Activated T-cell treated with anti-CD3 and anti-CD28 coated beads, Interleukin-2, amount 50 U/mL, for 4 hours (primary cell): ENCODE results near the gene RIN2. TPM values are rescaled to one million over a fixed set of nuclear protein-coding genes. Genes with fewer than 3 reads are reported as not detected.
A peak's percentile ranks its signal among the peaks of the same experiment; 100 is the strongest.
"Not testable (repeated sequence)": the region's sequence is repeated elsewhere in the genome, so short reads cannot be mapped to it uniquely, and the experiment has no call there.

Source experiments
- ATAC-seq, 2 donors: fragments of 200-7000 bp; cut with Tn5 transposase; one replicate each; pipeline ENCODE4 v1.10.0; 2021
- DNase-seq: peaks from one replicate; pipeline ENCODE4 v3.0.0-alpha.2; 2020
- H3K27me3 Mint-ChIP-seq: one replicate; pipeline ENCODE4 v1.8.0; 2021; ENCODE audit warnings: low read depth, mixed read lengths
- H3K36me3 Mint-ChIP-seq: one replicate; pipeline ENCODE4 v1.8.0; 2022; ENCODE audit warnings: mixed read lengths; ENCODE audit not compliant: insufficient read depth
- H3K4me1 Mint-ChIP-seq: one replicate; pipeline ENCODE4 v1.8.0; 2021; ENCODE audit warnings: low read depth, mixed read lengths
- H3K4me3 Mint-ChIP-seq: one replicate; pipeline ENCODE4 v1.8.0; 2021; ENCODE audit warnings: mild to moderate bottlenecking, moderate library complexity, mixed read lengths
- H3K9me3 Mint-ChIP-seq: one replicate; pipeline ENCODE4 v1.8.0; 2021; ENCODE audit warnings: mixed read lengths
- total RNA-seq, 3 donors: library from RNA; stranded (reverse); gene quantifications; one replicate each; pipeline ENCODE4 v1.2.1, GENCODE V29; 2021

RIN2 gene
- total RNA-seq, 3 donors from 2014 or later = 0.08 to 0.24 TPM; not detected in 1

DNA sequence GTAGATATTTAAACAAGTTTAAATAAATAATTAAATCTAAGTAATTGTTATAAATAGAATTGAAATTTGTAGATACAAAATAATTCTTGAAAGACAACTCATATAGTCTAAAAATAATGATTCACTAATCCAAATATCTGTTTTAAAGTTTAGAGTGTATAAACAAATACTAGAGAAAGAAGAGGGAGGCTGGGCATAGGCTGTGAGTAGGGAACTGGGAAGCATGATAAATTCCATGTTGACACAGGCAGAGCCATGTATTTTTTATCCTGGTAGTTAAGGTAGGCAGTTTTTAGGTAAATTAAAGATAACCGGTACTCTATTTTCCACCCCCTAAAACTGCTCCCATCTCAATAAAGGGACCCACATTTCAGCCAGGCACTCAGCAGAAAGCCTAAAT is 11.7 kb upstream of the RIN2 start:
- no peaks in the 10 kb centered on the region for H3K4me1 Mint-ChIP-seq
- H3K9me3 Mint-ChIP-seq = peaks cover 5% of the 10 kb centered on the region
- no peaks in the 10 kb centered on the region for H3K36me3 Mint-ChIP-seq
- no peak overlapping the region for H3K4me3 Mint-ChIP-seq
- DNase-seq (no peak), ATAC-seq (no peak)
- H3K27me3 Mint-ChIP-seq = peaks cover 14% of the 10 kb centered on the region

DNA sequence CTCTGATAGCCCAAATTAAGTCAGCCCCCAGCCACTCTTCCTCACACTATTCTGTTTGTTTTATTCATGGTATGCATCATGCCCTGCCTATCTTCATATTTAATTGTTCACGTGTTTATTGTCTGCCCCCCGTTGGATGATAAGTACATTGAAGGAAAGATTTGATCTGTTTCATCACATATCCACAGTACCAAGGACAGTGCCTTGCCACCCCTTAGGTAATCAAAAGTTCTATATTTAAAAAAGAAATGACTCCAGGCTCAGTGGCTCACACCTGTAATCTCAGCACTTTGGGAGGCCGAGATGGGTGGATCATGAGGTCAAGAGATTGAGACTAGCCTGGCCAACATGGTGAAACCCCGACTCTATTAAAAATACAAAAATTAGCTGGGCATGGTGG is 10.2 kb upstream of the RIN2 start:
- DNase-seq (no peak), ATAC-seq (no peak)
- no peaks in the 10 kb centered on the region for H3K36me3 Mint-ChIP-seq
- peaks cover 5% of the 10 kb centered on the region for H3K9me3 Mint-ChIP-seq
- peaks cover 9% of the 10 kb centered on the region for H3K27me3 Mint-ChIP-seq
- no peaks in the 10 kb centered on the region for H3K4me1 Mint-ChIP-seq
- no peak overlapping the region for H3K4me3 Mint-ChIP-seq

DNA sequence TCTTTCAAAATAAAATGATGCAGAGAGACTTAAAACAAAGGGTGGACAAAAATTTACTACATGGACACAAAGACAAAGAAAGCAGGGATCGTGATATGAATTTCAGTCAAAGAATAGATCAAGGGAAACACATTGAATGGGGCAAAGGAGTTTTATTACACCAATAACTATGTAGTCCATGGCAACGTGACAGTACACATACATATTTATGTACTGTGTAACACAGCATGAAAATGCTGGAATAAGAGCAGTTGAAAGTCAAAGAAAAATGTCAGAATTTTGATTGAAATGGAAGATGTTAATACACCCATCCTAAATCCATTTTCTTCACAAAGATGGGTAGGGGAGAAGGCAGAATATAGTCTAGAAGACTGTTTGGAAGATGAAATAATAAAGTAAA is 9.4 kb upstream of the RIN2 start:
- Mint-ChIP-seq H3K9me3 (peaks cover 5% of the 10 kb centered on the region), H3K4me3 (no peak overlapping the region), H3K4me1 (no peaks in the 10 kb centered on the region), H3K36me3 (no peaks in the 10 kb centered on the region), H3K27me3 (peaks cover 9% of the 10 kb centered on the region)
- ATAC-seq = no peak
- DNase-seq = no peak

DNA sequence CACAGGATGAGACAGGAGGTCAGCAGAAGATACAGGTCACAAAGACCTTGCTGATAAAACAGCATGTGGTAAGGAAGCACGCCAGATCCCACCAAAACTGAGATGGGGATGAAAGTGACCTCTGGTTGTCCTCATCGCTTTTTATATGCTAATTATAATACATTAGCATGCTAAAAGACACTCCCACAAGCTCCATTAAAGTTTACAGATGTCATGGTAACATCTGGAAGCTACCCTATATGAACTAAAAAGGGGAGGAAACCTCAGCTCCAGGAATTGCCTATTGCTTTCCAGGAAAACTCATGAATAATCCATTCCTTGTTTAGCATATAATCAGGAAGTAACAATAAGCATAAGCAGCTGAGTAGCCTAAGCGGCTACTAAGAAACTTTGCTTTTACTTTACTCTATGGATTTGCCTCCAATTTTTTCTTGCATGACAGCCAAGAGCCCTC is 8.4 kb upstream of the RIN2 start:
- Mint-ChIP-seq H3K36me3 (no peaks in the 10 kb centered on the region), H3K27me3 (peaks cover 9% of the 10 kb centered on the region), H3K4me3 (no peak overlapping the region), H3K9me3 (peaks cover 5% of the 10 kb centered on the region), H3K4me1 (no peaks in the 10 kb centered on the region)
- ATAC-seq = no peak
- no peak for DNase-seq

DNA sequence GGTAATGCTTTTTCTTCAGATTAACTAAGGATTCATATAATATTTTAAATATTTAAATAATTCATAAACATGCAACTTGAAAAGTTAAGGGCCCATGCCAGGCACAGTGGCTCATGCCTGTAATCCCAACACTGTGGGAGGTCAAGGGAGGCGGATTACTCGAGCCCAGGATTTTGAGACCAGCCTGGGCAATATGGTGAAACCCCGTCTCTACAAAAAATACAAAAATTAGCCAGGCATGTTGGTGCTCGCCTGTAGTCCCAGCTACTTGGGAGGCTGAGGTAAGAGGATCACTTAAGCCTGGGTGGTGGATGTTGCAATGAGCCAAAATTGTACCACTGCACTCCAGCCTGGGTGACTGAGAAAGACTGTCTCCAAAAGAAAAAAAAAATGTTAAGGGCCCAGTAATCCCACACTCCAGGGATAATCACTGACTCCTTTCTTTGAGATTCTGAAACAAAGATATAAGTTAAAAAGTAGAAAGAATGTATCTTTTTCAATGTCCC is 7.9 kb upstream of the RIN2 start:
- H3K36me3 Mint-ChIP-seq = no peaks in the 10 kb centered on the region
- peaks cover 5% of the 10 kb centered on the region for H3K9me3 Mint-ChIP-seq
- no peak for DNase-seq
- no peaks in the 10 kb centered on the region for H3K4me1 Mint-ChIP-seq
- no peak overlapping the region for H3K4me3 Mint-ChIP-seq
- no peak for ATAC-seq
- peaks cover 10% of the 10 kb centered on the region for H3K27me3 Mint-ChIP-seq

DNA sequence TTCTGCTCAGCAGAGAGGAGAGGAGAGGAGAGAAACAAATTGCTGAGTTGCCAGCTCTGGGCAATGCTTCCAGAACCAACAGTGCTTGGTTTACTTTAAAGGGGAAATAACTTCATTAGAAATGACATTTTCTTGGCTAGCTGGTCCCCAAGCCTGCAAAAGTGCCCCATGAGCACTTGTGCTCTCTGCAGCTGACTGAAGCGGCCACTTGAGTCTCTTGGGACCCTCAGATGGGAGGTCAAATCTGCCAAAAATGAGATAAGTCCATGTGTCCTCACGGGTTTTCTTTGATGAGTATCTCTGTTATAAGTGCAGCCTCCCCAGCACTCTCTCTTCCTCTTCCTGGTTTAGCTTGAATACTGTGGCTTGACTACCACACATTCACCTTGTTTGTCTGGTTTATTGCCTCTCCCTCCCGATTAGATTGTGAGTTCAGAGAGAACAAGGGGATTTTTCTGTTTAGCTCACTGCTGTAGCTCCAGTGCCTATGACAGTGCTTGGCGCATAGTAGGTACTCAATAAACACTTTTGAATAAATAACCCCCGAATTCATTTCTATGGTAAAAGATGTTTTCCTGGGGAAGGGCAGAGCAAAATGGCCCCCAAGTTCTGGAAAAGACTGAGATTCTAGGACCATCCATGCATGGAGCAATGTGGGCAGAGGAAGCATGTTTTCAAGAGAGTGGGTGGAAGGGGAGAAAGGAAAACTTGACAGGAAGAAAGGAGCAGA is 7.0 kb upstream of the RIN2 start:
- Mint-ChIP-seq H3K9me3 (peaks cover 1% of the 10 kb centered on the region), H3K27me3 (peaks cover 12% of the 10 kb centered on the region), H3K4me1 (no peaks in the 10 kb centered on the region), H3K36me3 (no peaks in the 10 kb centered on the region), H3K4me3 (no peak overlapping the region)
- DNase-seq = no peak
- ATAC-seq = no peak

DNA sequence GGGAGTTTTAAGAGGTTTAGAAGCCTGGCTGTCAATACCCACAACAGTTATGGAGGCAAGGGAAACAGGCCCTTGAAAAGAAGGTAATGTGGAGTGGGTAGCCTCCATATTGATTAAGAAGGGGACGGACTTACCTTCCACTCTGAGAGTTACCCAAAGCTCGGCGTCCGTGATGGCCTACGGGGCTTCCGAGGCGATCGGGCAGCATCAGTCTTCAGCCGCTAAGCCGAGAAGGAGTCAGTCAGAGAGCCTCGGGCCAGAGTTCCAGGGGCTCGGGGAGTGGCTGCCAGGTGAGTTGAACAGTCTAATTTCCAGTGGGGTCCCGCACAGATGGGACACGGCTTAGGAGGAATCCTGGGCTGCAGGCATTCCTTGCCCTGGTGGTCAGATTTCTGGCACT is 3.9 kb upstream of the RIN2 start:
- H3K27me3 Mint-ChIP-seq = peaks cover 33% of the 10 kb centered on the region
- not testable (repeated sequence) for ATAC-seq, DNase-seq, H3K4me3 Mint-ChIP-seq, H3K36me3 Mint-ChIP-seq, H3K9me3 Mint-ChIP-seq, H3K4me1 Mint-ChIP-seq

DNA sequence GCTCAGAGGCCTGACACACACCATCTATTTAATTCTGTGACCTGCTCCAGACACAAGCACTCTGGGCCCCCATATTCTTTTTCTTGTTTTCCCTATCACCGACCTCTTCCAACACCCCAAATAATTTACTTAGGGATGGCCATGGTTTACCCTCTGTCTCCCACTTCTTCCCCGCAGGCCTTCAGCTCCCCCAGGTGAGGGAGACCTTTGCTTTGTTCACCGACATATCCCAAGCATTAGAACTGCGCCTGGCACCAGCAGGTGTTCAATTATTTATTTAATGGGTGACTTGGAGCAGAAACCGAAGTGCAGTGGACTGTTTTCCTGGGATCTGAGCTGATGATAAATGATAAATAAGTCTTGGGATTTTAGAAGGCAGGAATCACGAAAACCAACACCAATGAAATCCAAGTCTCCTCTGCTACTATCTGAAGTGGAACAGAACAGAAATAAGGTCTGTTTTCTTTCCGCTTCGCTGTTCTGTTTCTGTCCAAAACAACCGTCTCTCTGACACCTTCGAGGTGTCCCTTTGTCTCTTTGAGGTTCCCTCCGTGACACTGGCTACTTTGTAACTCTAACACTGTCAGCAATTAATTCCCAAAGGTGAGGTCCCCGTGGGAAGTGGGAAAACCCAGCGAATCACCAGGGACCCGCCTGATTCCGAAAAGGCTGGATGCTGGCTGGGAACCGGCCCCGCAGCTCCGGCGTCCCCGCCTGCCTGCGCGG is 1.1 kb upstream of the RIN2 start:
- H3K36me3 Mint-ChIP-seq = no peaks in the 10 kb centered on the region
- peaks cover 37% of the 10 kb centered on the region for H3K27me3 Mint-ChIP-seq
- no peak for DNase-seq
- ATAC-seq = no peak
- no peaks in the 10 kb centered on the region for H3K9me3 Mint-ChIP-seq
- no peak overlapping the region for H3K4me3 Mint-ChIP-seq
- H3K4me1 Mint-ChIP-seq = no peaks in the 10 kb centered on the region

DNA sequence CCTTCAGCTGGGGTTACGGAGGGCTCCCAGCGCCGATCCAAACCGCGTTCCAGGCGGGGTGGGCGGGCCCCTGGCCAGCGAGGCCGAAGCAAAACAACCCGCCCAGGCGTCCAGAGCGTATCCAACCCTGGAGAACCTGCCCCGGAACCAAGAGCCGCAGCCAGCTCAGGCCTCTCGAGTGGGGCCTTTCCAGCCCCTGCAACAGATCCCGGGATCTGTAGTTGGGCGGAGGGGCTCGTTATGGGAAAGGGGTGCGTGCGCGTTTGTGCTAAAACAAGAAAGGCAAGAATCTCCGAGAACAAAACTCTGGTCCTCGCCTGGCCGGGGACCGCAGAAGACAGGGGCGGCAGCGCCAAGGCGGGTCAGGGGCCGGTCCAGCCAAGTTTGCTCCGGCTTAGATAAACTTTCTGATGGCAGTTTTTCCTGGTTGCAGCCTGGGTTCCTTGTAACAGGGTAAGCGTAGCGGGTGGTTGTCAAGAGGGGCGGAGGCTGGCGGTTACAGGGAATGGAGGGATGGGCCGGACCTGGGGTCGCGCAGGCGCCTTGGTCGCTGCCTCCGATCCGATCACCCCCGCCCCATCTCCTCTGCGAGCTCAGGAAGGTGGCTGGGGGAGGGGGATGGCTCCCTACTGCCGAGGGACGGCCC is 448 bp upstream of the RIN2 start:
- no peaks in the 10 kb centered on the region for H3K36me3 Mint-ChIP-seq
- peak overlapping the region; percentile 41 for H3K4me3 Mint-ChIP-seq
- ATAC-seq = peak in 1 of 2 donors; percentile 54
- H3K9me3 Mint-ChIP-seq = no peaks in the 10 kb centered on the region
- DNase-seq = no peak
- no peaks in the 10 kb centered on the region for H3K4me1 Mint-ChIP-seq
- peaks cover 35% of the 10 kb centered on the region for H3K27me3 Mint-ChIP-seq

DNA sequence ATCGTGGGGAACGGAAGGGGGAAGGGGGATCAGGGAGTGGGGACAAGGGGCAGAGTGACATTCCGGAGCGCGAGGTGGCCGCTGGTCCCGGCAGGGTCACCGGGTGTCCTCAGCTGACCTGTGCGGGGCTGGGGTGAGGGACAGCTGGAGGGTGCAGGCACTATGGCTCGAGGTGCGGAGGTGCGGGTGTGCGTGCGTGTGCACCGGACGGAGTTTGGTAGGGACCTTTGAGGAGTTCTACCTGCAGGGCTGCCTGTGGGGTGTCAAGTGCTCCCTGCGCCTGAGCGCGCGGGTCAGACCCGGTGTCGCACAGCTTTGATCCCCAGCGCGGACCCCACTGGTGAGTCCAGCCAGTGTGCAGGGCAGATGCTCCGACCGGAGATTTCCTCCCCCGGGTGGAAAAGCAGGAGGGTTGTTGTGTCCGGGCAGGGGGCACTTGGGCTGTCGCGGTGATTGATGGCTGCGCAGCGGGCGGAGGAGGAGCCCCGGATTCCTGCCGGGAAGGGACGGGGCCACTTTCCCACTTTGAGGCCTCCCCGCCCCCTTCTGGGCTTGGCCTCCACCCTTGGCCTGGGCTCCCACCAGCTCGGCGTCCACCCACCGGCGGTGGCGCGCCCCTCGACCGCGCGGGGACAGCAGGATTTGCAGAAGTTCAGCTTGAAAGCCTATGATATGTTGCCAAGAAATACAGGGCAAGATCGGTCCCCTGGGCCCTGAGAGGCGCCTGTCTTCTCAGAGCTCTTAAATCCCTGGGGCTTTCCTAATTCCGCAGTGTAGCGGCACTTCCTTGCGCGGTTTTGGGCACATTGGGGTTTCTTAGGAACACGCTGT is 658 bp downstream of the RIN2 start:
- Mint-ChIP-seq H3K4me1 (no peaks in the 10 kb centered on the region), H3K36me3 (no peaks in the 10 kb centered on the region), H3K4me3 (peak overlapping the region; percentile 37), H3K9me3 (no peaks in the 10 kb centered on the region), H3K27me3 (peaks cover 35% of the 10 kb centered on the region)
- DNase-seq (no peak), ATAC-seq (no peak)

DNA sequence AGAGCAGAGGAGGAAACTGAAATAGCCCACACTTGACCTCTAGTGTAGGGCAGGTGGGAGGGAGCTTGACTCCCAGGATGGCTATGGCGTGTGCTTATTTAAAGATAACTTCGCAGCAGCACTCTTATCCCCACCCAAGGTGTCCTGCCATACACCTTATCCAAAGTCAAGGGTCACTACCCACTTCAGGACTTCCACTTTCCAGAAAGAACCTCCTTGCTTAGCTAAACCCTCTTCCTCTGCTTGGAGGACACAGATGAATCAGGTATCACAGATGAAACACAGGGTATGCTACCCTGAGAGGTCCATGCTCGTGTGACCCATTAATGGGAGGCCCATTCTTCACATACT is 2.3 kb downstream of the RIN2 start:
- ATAC-seq (no peak), DNase-seq (no peak)
- no peaks in the 10 kb centered on the region for H3K36me3 Mint-ChIP-seq
- H3K9me3 Mint-ChIP-seq = no peaks in the 10 kb centered on the region
- no peaks in the 10 kb centered on the region for H3K4me1 Mint-ChIP-seq
- H3K4me3 Mint-ChIP-seq = no peak overlapping the region
- peaks cover 33% of the 10 kb centered on the region for H3K27me3 Mint-ChIP-seq

DNA sequence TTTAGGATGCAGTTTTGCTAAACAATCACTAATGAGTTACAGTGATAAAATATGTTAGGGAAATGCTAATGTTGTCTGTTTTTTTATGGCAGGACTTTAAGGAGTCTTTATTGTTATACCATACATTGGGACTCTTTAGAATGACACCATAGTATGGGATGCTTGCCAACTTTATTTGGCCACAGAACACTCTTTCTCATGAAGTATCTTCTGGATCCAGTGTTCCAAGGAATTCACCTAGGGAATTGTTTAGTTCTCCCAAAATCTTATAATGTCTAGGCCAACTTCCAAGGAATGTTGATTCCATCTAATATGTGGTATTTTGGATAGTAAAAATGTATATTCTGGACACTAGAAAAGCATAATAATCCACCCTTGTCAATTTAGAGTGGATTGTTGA is 3.3 kb downstream of the RIN2 start:
- Mint-ChIP-seq H3K27me3 (peaks cover 29% of the 10 kb centered on the region), H3K4me1 (no peaks in the 10 kb centered on the region), H3K4me3 (no peak overlapping the region), H3K36me3 (no peaks in the 10 kb centered on the region), H3K9me3 (no peaks in the 10 kb centered on the region)
- ATAC-seq (no peak), DNase-seq (no peak)

DNA sequence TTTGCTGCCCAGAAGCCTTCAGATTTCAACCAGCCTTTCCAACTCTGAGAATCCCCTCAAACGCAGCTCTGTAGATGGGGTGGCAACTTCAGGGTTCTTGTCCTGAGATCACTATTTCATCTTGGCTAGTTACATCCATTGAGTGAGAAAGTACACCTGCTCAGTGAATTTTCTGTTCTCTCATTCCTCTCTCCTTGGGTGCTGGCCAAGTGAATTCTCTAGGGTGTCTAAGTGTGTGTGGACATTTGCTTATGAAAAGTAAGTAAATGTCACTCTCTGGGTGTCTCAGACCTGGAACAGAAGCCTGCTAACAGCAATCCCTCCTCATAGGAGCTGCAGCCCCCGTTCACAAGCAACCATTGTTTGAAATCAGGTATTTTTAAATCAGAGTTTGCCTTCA is 3.8 kb downstream of the RIN2 start:
- no peak for DNase-seq
- no peaks in the 10 kb centered on the region for H3K9me3 Mint-ChIP-seq
- H3K4me3 Mint-ChIP-seq = no peak overlapping the region
- H3K4me1 Mint-ChIP-seq = no peaks in the 10 kb centered on the region
- no peaks in the 10 kb centered on the region for H3K36me3 Mint-ChIP-seq
- H3K27me3 Mint-ChIP-seq = peaks cover 24% of the 10 kb centered on the region
- ATAC-seq = no peak

DNA sequence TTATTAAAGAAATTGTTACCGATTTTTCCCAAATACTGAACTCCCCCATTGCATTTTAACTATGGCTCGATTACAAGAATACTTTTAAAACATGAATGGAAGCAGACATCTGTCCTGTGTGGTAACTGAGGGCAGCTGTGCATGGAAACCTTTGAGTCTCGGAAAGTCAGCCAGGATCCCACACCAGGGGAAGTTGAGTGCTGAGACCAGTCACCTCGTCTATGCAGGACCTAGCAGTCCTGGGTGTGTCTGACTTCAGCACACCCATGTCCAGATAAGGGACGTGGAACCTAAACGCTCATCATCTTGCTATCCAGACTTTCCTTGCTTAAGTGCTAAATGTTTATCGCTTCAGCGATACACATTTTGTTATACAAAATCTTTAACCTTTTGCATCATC is 6.1 kb downstream of the RIN2 start:
- no peak overlapping the region for H3K4me3 Mint-ChIP-seq

More for the DNA sequence above, 6.1 kb downstream of the RIN2 start:
- H3K4me1 Mint-ChIP-seq = no peaks in the 10 kb centered on the region
- H3K27me3 Mint-ChIP-seq = peaks cover 11% of the 10 kb centered on the region
- H3K36me3 Mint-ChIP-seq = no peaks in the 10 kb centered on the region
- DNase-seq (no peak), ATAC-seq (no peak)
- no peaks in the 10 kb centered on the region for H3K9me3 Mint-ChIP-seq
